Measurements from ENCODE around the gene CRIP1.

CRIP1 gene

DNA sequence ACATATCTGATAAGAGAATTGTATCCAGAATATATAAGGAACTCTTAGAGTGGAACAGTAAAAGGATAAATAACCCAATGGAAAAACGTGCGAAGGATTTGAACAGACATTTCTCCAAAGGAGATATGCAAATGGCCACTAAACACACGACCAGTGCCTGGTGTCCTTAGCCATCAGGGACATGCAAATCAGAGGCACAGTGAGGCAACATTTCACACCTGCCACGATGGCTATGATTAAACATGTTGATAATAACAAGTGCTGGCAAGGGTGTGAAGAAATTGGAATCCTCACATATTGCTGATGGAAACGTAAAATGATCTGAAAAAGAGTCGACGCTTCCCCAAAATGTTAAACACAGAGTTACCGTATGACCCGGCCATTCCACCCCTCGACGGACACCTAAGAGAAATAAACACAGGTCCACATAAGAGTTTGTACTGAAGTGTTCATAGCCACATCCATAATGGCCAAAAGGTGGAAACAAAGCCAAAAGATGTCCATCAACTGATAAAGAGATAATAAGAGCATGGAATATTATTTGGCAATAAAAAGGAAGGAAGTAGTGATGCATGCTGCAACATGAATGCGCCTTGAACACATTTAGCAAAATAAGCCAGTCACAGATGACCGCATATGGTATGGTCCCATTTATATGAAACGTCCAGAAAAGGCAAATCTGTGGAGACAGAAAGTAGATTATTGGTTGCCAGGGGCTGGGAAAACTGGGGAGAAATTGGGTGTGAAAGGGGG is 33.4 kb downstream of the CRIP1 start:
- DNase-seq = no peak

DNA sequence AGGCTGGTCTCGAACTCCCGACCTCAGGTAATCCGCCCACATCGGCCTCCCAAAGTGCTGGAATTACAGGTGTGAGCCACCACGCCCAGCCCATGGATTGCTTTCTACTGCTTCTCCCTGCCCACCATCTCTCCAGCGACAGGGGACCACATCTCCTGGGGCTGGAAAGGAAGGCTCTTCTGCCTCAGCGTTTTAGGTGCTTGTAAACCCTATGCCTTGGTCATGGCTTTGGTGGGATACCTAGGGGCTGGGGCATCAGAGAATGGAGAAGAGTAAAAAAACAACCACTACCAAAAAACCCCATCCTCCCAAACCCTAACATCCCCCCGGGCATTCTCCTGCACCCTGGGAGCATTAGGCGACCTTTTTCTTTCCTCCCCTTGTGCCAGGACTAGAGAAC is 38.6 kb downstream of the CRIP1 start:
- DNase-seq = no peak

DNA sequence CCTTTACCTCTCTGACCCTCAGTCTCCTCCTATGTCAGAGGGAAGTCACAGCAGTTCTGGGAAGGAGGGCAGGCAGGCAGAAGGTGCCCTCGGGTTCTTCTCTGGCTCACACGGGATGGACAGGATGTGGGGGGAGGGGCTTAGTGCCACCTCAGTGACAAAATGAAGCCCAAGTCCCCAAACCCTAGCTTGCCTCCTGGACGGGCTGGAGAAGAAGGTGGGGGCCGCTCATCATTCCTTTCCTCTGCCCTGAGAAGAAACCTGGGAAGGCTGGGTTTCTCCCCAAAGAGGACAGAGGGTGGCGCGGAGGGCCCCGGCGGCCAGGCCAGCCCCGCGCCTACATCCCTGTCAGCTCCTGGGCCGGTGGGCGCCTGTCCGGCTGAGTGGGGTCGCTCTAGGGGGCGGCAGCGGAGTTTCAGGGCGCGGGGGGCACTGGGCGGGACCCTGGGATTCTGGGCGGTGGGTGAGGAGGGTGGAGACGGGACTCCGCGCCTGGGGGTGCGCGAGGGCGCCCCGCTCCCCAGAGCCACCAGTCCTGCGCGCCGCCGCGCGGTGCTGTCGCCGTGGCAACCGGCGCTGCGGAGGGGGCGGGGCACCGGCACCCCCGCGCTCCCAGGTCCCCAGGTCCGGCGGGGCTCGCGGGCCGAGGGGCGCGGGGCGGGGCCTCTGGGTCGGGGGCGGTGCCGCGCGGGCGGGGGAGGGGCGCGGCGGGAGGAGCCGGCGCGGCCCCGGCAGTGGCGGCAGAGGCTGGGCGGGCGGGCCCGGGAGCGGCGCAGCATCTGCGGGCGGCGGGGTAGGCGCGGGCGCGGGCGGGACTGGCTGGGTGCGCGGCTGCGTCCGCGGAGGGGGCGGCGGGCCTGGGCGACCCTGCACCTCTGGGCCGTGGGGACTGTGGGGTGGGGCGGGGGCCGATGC is 39.4 kb downstream of the CRIP1 start, which contains the start of gene TMEM121:
Gene TMEM121, plus strand, starts transcription at position 723 of the 915 bp plus-strand sequence. CDS start 2,252 bp downstream, outside the sequence.
- no peak for DNase-seq

DNA sequence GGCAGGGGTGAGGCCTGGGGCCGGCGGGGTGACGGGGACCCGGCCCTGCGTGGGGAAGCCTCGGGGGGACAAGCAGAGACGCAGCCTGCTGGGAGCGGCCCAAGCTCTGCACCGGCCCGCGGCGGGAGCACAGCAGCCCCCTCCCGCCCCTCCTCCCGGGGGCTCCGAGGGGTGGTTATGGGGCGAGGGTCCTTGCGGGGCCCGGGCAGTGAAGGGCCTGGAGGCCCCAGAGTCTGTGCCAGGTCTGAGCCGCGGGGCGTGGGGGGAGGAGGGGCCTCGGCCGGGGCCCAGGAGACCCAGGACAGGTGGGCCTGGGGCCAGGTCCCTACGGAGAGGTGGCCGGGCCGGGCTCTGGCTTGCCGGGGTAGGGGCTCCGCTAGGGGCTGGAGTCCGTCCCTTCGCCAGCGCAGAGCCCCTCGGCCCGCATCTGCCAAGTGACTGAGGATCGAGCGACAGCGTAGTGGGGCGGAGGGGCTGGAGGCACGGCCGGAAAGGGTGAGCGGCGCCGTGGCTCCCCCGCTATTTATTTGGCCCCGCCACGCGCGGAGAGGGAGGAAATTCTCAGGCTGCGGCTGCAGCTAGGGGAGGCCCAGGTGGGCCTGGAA is 40.2 kb downstream of the CRIP1 start:
- DNase-seq = no peak

DNA sequence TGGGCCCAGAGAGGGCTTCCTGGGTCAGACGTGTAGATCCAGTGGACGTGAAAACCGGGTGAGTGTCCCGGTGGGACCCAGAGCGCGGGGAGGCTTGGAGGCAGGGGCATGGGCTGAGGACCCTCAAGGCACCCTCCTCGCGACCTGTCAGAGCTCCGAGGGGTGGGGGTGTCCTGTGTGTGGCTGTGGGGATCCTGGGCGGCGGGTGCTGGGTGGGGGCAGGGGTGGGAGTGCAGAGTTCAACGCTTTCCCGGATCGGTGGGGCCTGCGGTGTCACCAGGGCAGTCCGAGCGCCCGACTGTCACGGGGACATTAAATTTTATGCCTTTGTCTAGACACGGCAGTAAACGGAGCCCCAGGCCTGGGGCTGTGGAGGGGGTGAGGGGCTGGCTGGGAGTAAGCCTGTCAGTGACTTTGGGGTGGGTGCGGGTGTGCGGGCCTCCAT is 40.7 kb downstream of the CRIP1 start:
- no peak for DNase-seq

DNA sequence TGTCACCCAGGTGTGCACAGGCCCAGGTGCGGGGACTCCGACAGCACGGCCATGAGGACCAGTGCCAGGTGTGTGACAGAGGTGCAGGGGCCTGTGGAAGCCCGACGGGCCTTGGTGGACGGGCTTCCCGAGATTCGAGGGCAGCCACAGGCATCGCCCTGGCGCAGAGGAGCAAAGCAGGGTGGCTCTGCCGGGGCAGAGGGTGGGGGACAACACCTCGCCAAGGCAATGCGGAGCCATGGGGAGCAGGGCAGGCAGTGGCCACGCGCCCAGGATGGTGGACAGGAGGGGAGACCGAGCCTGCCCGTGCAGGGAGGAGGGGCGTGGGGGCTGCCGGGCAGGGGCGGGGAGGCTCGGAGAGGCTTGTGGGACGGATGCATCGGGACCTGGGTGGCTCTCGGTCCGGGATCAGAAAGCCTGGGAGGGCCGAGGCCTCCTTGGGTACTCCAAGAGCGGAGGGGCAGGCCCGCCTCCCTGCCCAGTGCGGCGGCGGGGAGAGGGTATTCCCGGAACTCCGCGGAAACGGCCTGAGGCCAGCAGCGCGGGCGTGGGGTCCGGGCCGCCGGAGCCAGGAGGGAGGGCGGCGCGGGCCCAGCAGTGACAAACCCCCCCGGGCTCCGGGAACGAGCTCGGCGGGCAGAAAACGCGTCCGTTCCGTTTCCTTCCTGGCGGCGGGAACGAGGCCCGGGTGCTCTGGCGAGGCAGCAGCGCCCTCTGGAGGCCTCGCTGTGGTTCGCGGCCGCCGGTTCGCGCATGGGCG is 41.3 kb downstream of the CRIP1 start:
- peak; percentile 78 for DNase-seq

DNA sequence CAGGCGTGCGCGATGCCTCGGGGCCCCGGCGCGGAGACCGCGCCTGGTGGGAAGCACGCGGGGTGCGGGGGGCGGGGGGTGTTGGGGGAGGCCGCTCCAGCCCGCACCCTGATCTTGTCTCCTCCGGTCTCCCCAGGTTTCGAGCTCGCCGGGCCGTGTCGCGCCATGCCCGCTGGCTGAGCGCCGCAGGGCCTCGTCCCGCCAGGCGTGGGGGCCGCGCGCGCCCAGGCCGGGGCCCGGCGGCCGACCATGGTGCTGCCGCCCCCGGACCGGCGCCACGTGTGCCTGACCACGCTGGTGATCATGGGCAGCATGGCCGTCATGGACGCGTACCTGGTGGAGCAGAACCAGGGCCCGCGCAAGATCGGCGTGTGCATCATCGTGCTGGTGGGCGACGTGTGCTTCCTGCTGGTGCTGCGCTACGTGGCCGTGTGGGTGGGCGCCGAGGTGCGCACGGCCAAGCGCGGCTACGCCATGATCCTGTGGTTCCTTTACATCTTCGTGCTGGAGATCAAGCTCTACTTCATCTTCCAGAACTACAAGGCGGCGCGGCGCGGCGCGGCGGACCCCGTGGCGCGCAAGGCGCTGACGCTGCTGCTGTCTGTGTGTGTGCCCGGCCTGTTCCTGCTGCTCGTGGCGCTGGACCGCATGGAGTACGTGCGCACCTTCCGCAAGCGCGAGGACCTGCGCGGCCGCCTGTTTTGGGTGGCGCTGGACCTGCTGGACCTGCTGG is 42.1 kb downstream of the CRIP1 start:
- DNase-seq = no peak

DNA sequence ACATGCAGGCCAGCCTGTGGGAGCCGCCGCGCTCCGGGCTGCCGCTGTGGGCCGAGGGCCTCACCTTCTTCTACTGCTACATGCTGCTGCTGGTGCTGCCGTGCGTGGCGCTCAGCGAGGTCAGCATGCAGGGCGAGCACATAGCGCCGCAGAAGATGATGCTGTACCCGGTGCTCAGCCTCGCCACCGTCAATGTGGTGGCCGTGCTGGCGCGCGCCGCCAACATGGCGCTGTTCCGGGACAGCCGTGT is 42.6 kb downstream of the CRIP1 start:
- no peak for DNase-seq

DNA sequence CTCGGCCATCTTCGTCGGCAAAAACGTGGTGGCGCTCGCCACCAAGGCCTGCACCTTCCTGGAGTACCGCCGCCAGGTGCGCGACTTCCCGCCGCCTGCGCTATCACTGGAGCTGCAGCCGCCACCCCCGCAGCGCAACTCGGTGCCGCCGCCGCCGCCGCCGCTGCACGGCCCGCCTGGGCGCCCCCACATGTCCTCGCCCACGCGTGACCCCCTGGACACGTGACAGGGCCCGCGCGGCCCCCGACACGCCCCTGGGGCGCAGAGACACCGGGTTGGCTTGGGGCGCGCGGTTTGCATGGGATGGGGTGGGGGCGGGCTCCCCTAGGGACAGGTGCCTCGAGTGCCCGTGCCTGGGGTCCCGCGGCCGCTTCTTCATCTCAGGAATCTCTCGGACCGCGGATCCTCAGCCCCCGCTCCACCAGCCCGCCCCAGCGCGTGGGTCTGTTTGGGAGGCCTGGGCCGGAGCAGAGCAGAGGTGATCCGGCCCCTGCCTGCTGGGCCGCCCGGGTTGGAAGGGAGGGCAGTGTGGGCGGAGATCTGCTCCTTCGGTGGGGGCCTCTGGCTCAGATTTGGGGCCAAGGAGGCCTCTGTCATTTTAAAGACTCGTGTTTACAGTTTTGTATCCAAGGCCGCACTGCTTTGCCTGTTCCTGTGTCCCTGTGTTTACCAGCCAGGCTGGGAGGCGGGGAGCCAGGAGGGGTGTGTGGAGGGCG is 43.0 kb downstream of the CRIP1 start:
- peak; percentile 34 for DNase-seq

DNA sequence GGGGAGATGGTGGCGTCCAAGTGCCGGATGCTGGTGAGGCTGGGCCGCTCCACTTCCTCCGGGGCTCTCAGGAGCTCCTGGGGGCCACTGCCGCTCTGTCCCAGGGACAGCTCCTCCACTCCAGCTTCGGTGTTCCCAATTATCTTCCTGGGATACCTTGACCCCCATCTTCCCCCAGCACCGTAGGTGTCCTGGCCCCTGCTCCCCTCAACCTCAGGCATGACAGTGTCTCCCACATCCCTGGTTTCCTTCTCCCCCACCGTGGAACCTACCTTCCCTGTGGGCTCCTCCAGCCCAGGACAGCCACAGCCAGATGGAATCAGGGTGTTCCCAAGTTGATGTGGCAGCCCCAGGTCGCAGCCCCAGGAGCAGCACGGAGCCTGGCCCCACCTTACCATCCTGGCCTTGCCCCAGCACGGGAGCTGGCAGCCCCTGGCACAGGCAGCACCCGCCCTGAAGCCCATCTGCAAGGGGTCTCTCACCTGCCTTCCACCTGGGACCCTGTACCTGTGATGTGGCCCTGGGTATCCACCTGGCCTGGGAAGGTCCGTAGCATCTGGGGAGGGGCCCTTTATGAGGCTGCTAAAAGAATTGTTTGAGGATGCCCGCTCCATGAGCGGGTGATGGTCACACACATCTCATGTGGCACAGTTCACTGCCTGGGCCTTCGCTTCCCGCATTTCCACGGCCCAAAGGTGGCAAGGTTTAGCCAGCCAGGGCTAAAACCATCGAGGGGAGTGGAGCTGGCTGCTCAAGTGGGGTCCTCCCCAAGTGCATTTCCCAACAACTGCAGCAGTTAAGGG is 43.8 kb downstream of the CRIP1 start:
- no peak for DNase-seq

DNA sequence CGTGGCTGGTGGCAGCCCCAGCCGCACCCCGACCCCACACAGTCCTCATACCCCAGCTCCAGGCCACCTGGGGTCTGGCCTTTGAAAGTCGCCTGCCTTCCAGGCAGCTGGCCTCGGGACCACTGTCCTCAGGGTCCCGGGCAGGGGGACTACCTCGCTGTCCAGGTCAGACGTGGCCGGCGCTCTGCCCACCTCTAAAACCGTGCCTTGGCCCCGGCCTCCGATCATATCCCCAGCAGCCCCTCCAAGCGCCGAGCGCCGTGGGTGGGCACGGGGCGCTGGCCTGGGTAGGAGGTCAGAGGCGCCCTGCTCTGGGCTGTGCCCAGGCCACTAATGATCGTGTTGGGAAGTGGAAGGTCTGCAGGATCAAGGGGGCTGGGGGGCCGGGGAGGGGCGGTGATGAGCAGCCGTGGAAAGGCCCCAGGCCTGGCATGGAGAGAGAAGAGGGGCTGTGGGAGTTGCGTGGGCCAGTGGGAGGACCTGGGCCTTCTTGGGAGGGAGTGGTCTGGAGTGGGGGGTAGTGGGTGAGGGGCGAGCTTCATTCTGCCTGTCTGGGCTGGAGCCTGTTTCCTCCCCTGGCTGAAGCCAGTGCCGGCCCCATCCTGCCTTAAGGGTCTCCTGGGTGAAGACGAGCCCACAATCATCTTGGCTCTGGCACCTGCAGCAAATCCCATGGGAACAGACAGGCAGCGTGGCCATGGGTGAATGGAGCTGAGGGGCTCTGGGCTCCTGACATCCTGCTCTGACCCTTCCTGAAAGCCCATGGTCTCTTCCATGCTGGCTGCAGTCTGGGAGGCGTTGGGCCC is 44.6 kb downstream of the CRIP1 start:
- DNase-seq = no peak

DNA sequence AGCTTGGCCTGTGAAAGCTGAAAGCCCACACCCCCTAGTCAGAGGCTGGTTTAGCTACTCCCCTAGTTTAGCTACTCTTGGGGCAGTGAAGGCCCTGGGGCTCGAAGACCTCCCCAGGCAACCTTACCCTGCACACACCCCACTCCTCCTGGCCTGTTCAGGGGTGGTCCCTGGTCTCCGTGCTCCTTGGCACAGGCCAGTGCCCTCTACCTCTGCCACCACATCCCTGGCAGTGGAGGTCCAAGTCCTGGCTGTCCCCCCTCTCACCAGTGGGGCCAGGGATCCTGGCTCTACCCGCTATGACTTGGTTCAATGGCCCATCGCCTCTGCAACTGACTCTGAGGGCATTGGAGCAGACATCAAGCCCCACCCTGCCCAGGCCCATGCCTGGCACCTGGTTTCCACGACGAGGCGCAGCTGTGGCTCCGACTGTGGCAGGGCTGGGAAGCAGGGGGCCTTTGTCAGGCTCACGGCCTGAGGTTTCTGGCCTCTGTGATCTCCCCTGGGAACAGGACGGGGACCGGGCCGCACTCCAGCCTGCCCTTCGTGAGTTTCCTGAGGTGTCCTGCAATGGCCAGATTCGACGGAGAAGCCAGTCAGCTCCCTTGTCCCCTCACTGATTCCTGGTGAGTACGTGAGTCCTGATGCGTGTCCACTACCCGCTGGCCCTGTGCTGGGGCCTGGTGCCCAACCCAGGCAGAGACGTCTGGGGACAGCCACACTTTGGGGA is 45.4 kb downstream of the CRIP1 start:
- DNase-seq = no peak

DNA sequence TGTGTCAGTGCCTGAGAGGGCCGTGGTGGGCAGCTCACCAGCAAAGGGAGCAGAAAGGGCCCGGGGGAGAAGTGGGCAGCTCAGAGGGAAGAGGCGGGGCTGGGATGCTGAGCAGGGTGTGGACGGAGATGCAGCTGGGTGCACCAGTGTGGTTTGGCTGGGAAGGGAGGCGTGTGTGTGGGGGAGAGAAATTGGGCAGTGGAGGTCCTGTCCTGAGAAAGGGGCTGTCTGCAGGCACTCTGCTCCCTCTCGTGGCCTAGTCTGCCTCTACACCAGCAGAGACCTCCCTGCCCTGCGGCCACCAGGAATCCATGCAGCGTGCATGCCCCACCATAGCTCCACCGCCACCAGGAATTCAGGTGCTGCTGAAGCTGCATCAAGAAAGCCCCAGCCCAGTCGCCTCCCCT is 46.1 kb downstream of the CRIP1 start:
- DNase-seq = no peak

DNA sequence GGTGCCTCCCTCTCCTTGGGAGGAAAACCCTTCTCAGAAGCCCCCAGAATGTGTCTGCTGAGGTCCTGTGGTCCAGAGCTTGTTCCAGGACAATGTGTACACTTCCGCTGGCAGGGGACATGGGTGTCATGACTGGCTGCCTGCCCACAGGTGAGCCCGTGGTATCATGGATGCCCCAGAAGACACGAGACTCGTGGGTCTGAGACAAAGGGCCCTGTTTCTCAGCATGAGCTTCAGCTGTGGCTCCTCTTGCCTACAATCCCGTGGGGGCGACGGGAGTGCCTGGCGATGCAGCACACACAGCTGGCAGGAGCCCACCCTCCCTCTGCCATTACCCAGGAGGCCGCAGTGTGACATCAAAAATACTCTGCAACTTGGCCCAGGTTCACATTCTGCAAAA is 46.7 kb downstream of the CRIP1 start:
- DNase-seq = no peak

DNA sequence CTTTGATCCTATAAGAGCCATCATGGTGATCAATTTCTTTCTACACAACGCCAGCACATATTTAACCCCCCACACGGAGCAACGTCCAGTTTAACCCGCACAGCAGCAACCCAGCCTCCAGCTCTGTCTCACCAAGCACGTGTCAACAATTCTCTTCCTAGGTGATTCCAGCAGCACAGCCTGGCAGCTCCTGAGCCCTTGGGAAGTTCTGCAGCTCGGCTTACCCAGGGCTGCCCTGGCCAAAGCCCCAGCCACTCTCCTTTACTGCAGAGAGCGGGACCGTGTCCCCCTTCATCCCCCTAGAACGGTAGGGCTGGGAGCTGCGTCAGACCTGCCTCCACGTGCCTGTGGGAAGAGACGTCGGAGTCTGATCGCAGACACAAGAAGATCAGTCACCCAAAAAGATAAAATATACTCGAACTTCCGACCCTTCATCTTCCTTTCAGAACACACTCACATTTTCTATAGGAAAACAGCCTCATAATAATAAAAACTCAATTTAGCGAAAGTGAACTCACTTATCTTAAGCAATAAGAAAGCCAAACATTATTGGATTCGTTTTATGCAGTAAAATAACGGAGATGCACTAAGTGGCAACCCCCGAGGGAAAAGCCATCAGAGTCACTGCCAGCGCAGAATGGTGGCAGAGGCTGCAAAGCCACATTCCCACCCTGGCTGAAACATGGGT is 47.3 kb downstream of the CRIP1 start:
- no peak for DNase-seq

DNA sequence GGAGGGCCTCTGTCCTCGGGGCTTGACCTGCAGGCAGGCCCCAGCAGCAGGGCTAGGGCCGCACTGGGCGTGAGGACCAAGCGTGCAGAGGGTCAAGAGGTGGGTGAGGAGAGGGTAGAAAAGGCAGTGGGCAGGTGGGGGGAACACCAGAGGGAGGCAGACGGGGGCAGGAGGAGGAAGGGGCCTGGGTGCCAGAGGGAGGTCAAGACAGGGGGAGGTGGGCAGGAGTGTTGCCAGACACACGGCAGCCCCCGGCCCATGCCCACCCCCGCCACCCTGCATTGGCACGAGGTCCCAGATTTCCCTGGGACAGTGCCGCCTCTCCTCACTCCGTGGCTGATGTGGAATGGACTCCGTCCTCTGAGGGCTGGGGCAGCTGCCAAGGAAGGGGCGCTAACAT is 47.9 kb downstream of the CRIP1 start:
- DNase-seq = no peak

DNA sequence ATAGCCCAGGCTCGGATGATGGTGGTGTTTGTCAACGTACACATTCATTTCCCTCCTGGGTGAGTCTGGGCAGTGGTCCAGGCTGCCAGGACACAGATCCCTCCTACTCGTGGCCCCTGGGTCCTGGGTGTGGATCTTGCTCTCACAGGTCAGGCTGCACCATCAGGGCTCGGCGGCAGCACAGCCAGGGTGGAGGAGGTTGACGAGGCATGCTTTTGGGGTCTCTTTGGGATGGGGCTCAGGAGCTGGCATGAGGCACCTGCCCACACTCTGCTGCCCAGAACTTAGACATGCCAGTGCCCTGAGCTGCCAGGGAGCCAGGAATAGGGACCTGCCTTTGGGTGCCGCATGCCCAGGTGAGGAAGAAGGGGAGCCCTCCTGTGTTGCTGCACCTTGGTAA is 49.4 kb downstream of the CRIP1 start:
- DNase-seq = no peak

Measured in activated CD4-positive, alpha-beta T cell treated with anti-CD3 and anti-CD28 coated beads, Interleukin-2, amount 50 U/mL, for 1 hour (primary cell).